AML-193 (cell line): Measurements from ENCODE around the gene VWA2.
"Not testable (repeated sequence)": the region's sequence is repeated elsewhere in the genome, so short reads cannot be mapped to it uniquely, and the experiment has no call there.

Experiments used
- DNase-seq, 2 experiments: peaks; one replicate each; lab custom pipeline; 2025; lab: John Stamatoyannopoulos, UW

The VWA2 gene

DNA sequence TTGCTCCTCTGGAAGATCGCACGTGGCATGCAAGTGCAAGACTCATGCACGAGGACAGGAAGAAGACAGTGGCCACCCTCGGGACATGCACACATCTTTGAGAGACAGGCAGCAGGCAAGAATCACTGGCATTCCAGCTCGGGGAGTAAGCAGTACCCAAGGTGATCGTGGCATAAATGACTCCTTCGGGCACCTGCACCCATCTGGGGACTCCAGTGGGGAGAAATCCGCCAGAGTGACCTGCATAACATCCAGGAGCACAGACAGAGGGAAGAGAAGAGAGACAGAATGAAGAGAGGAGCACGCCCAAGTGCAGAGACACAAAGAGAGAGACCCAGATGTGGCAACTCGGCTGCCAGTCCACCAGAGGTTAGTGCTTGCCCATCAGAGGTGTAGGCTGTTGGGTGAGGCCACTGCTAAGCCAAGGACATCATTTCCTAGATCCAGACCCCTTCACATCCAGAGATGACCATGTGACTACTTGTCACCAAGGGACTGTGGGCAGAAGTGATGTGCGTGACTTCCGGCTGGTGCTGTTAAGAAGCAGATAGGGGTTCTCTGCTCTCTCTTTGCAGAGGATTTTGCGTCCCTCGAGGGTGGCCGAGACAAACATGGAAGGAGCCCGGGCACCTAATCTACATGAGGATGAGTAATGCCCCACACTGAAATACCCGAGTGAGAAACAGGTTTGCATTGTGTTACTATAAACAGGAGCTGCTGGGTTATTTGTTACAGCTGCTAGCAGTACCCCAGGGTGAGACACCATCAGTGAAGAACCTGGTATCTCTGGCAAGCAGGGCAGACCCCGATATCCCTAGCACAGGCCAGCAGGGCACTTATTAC, 80.6 kb downstream of the VWA2 start:
- DNase-seq = no peak

DNA sequence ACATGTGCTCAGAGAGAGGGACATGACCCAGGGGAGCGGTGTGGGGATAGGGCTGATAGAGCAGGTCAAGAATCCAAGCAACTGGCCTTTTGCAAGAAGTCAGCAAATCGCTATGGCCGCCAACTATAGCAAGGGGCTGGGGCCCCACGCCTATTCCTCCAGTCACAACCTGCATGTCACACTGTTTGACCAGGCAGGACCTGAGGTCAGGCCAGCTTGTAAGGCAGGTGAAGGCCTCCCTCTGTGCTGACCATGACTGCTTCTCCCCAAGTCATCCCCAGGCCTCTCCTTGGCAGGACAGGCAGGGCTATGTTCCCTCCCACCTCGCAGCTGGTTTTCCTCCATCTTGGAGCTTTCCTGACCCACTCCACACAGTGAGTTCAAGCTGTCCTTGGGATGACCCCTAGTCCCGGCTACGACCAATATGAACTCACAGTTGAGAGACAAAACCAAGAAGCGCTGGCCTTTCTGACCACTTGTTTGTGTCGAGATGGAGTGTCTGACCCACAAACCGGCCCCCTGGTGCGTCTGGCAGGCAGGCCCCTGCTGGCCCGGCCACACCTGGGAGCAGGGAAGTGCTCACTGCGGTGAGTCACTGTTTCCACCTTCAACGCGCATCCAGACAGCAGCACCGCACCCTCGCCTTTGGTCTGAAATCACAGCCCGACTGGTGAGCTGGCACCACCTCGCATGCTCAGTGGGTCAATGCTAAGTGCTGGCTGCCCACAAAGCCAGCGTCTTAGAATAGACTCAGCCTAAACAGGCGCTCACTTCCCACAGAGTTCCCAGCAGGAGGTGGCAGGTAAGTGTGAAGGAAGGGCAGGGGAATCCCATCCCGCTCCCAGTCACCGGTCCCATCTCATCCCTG, 81.4 kb downstream of the VWA2 start:
- no peak for DNase-seq

DNA sequence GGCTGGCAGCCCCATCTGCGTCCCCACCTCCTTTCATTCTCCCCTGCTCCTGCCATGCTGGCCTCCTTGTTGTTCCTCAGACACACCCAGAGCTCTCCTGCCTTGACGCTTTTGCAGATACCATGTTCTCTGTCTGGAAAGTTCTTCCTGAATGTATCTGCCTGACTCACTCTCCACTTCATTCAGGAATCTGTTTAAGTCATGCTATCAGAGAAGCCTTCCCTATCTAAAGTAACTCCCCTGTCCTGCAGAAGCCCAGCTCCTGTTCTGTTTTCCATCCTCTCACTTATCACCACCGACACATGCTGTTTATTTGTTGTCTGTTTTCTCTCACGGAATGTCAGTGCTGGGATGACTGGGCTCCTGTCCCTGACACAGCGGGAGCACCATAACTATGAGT, 83.3 kb downstream of the VWA2 start:
- DNase-seq = no peak

DNA sequence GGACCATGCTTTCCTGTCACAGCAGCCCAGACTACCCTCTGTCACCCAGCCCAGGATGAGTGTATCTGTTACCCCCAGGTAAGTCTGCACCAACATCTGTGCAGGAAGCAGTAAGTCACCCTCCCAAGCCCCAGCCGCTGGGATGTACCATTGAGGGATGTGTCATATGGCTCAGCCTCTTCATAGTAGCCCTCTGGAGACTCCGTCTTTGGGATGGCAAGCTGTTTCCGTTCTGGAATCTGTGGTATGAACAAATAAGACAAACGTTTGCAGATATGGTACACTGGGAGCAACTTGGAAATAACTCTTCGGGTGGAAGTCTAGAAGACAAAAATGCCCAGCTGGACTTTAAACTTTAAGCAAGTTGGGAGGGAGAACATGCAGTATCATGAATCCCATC, 84.0 kb downstream of the VWA2 start:
- no peak for DNase-seq

DNA sequence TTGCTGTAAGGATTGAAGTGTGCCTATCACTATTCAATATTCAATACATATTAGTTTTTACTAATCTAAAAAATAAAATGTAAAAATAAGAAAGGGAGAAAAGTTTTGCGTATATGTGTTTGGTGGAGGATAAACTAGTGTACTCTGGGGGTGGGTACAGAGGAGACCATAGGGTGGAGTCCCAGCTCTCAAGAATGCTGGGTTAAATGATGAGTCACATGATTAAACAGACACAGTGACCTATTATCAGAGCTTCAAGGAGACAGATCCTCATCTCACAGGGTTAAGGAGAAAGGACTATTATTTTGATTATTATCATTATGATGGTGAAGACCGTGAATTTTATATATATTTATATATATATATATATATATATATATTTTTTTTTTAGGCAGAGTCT, 87.7 kb downstream of the VWA2 start:
- DNase-seq = no peak

DNA sequence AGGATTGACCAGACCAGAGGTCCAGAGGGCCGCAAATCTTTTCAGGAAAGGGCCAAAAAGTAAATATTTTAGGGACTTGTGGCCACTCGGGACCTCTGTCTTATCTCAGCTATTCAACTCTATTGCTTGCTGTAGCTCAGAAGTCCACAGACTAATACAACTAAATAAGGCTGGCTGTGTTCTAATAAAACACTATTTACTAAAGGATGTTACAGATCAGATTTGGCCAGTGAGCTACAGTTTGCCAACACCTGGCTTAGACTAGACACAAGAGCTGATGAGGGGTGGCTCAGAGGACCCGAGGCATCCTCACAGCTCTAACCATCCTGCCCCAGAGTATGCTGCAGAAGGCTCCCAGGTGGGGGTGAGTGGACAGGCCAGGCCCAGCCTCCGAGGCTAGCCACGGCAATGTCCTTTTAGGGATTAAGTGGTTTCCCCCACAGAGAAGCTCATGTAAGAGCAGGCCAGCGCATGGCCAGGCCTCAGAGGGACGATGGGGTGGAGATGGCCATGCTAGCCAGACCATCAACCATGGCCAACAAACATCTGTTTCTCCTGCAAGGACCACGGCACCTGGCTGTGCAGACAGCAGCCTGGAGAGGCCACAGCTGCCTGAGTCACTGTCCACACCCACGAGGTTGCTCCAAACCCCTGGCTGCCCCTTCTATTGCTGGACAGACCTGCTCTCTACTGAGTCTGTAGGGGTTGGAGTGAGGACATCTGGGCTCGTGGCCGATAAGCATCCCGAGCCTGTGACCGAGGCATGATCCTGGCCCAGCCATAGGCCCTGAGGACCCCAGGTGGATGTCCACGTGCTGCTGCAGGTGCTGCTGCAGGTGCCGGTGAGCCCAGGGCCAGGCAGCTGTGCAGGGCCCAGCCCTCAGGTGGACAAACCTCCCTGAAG, 88.7 kb downstream of the VWA2 start:
- no peak for DNase-seq

DNA sequence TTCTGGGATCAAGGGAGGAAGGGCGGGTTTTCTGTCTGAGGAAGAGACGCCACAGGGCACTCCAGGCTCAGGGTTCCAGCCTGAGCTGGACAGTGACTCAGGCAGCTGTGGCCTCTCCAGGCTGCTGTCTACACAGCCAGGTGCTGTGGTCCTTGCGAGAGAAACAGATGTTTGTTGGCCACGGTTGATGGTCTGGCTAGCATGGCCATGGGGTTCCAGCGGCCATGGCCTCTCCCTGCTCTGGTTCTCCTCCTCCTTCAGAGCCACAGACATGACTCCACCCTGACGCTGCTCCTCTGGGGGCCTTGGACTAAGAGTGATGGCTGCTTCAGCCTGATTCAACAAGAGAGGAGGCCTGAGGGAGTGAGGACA, 89.4 kb downstream of the VWA2 start:
- no peak for DNase-seq

DNA sequence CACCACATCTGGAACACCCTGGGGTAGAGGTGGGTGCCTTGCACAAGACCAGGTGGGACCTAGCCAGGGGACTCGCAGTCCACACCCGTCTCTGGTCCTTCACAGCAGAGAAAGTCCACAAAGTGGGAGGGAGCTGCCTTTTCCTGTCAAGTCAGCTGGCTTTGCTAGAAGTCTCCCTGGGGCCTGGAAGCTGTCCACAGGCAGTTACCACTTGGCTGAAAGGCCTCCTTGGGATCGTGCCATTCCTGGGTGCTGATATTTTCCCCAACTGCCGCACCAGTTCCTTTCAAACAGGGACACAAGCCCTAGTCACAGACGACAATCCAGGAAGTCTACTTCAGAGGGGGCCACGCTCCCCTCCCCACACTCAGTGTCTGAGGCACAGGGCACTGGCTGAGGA, 89.8 kb downstream of the VWA2 start:
- DNase-seq = no peak

DNA sequence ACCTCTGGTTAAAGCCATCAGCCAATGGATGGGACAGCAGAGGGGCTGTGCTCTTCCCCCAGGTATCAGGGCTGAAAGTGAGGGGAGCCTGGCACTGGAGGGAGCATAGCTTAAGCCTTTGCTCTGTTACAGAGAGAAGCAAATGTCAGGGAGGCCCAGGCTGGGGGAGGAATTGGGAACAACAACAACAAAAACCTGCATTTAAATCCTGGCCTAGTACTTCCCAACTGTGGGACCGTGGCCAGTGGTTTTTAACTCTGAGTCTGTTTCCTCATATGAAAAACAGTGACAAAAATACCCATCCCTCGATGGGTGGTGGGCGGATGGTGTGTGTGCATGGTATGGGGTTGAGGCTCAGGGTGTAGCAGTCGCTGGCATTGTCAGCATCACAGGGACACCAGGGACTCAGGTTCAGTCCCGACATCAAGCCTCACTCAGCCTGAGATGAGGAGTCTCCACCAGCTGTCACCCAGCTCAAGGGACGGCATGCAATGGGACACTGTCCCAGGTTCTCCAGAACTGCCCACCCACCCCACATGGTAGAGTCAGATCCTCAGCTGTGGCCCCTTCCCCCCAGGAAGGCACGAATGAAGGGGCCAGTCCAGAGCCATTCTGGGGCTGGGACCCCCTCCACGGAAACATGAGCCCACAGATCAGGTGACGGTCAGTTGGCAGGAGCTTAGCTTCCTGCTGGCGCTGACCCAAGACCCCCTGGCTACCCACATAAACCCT, 90.7 kb downstream of the VWA2 start:
- DNase-seq = no peak

DNA sequence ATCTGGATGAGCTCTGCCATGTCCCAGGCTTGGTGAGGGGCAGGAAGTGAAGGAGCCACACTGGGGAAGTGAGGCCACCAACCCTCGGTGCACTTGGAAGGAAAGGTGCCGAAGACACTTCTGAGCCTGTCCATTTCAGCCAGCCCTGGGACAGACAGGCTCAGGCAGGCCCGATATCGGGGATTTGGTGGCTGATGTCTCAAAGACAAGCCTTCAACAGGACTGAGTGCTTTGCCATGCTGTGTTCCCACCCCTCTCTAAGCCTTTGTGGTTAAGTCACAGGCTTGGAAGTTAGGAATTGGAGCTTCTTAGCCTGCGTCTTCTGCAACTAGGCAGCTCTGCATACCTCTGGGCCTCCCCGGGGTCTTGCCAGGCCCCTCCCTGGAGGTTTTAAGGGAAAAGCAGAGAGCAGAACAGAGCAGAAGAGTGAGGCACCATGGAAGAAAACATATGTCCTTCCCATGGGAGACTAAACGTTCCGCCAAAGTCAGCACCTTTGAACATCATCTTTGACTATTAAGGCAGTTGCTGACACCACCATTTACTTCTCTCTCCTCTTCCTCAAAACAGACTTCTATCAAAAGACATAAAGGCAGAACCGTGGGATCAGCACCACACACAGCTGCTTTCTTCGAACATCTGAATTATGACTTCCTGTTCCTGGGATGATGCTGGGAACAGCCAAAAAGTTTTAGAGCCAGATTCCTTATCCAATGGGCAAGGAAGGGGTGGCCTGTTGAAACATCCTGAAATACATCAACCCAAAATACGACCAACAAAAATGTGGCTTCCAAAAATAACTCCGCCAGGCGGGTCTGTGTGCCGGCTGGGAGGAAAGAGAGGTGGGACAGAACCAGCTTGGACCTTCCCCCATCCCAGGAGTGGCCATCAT, 93.5 kb downstream of the VWA2 start:
- DNase-seq = no peak

DNA sequence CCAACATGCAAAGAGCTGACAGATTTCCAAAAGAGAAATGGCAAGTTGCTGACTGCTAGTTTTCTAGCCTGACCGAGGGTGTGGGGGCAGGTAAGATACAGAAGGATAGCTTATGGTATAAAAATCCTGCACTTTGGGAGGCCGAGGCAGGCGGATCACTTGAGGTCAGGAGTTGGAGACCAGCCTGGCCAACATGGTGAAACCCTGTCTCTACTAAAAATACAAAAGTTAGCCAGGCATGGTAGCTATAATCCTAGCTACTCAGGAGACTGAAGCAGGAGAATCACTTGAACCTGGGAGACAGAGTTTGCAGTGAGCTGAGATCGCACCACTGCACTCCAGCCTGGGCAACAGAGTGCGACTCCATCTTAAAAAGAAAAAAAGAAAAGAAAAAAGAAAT, 94.4 kb downstream of the VWA2 start:
- not testable (repeated sequence) for DNase-seq

DNA sequence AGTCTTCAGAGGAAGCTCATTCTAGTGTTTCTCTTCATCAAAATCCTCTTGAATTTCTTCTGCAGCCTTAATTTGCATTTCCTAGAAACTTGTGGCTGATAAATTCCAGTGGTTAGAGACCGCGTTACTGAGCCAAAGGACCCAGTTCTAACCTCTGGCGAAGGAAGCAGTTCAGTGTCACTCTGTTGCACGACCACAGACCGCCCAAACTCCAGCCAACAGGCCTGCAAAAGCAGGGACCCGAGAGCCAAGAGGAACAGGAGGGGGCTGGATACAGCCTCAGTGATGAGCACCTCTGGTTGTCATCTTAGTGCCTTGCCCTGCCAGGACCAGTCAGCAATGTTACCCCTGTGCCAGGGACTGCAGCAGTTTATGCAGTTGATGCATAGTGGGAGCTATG, 95.2 kb downstream of the VWA2 start:
- no peak for DNase-seq

DNA sequence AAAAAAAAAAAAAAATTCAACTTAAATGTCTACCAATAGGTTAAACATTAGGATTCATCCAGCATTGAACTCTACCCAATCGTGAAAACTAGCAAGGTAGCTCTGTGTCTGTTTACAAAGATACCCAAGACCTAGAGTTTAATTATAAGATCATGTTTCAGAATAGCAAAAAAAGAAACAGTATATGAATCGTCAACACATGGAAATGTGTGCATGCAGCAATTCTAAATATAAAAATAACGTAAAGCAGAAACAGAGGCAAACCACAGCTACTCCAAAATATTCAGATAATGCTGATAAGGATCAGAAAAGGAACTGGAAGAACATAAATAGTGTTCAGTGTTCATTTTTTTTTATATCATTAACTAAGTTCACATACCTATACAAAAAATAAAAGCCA, 96.6 kb downstream of the VWA2 start:
- no peak for DNase-seq

DNA sequence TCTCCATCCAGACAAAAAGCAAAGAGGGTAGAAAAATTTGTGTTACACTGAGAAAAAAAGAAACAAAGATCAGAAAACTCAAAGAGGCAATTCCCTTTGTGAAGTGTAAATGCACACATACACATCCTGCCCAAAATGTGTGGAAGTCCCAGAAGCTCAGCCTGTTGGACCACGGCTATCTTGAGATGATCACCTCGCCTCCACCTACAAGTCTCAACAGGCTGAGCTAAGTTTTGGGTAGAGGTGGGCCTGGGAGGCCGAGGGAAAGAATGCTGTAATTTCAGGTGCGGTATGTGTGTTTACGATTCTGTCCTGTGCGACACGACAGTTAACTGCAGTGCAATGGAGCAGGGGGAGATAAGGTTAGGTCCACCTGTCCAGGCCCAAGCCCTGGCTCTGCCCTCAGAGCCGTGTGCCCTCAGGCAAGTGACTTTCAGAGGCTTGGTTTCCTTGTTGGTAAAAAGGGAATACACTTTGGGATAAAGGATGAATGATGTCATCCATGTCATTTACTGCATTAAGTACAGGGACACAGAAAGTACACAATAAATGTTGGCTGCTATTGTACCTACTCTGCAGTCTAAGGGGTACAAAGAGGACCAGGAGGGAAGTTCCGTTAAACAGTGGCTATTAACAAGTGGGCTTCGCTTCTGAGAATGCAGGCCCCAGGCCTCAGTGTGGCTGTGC, 97.9 kb downstream of the VWA2 start:
- DNase-seq = no peak

DNA sequence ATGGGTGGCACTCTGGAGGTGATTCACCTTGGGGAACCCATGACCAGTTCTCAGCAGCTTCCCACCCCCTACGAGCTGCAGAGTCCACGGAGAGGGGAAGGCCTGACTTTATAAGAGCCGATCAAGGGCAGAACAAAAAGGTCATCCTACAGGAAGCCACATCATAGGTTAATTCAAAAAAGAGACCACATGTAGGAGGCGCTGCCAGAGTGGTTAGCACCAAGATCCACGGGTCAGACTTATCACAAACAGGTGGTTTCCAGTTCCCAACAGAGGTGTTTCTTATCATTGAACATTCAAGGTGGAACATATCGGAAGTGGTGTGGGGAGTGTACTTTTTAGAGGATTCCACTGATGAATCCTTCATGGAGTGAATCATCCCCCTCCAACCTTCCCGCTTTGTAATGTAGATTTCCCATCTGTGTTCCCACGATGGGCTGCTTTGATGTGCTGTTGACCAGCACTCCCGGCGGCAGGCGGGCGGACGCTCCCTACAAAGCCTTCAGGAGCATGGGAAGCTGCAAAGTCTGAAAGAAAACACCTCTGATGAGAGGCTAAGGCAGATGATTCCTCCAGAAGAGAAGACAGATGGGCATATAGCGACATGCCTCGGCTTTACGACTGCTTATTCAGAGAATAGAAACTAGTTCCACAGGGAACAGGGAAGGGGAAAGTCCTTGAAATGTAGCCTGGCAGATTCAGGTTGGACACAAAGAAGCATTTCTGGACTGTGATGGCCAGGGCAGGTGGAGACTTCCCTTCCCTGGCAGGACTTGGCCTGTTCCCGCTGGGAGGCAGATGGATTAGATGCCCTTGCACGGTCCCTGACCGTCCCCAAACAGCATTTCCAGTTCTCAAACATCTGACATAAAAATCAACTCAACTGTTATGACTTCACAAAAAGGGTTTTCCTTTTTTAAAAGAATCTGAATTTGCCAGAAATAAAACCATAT, 98.7 kb downstream of the VWA2 start:
- no peak for DNase-seq

DNA sequence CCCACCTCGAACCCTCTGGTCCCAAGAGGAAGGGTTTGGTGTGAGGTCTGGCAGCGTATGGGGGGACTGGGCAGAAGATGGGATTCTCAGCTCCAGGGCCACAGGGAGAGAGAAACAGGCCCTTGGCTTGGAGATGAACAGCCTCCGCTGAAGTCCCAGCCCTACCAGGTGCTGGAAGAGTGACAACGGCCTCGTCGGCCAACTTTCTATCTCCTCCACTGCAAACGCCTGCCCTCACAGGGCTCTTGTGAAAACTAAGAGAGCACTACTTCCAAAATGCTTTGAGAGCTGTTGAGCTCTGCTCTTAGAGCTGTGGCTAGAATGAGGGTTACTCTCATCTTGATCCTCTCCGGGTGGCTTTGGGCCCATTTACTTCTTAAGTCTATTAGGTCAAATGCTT, 101.8 kb downstream of the VWA2 start:
- DNase-seq = no peak
